ENCODE results near the gene SLC19A1. TPM values are rescaled to one million over a fixed set of nuclear protein-coding genes. Genes with fewer than 3 reads are reported as not detected.

Gene SLC19A1
- total RNA-seq, 2 experiments from 2014 or later = 53.2 to 60.2 TPM

- Mint-ChIP-seq H3K4me1 (peaks cover 11% of the 10 kb centered on the region), H3K27me3 (no peaks in the 10 kb centered on the region), H3K4me3 (no peak overlapping the region), H3K27ac (no peak overlapping the region), H3K9me3 (ENCODE audit: low read depth) (no peaks in the 10 kb centered on the region), H3K36me3 (no peaks in the 10 kb centered on the region)
- DNase-seq (peak; percentile 40), ATAC-seq (no peak)
- CTCF ChIA-PET = no interaction called here
Measured at GRCh38 chr21:45542667-45543370, 579 bp upstream of the SLC19A1 start.

GRCh38 chr21:45541221-45542039 is 810 bp downstream of the SLC19A1 start:
- Mint-ChIP-seq H3K4me3 (peak overlapping the region; percentile 69), H3K9me3 (ENCODE audit: low read depth) (no peaks in the 10 kb centered on the region), H3K27ac (peak overlapping the region; percentile 77), H3K36me3 (peaks cover 3% of the 10 kb centered on the region), H3K4me1 (peaks cover 11% of the 10 kb centered on the region), H3K27me3 (no peaks in the 10 kb centered on the region)
- peak; percentile 90 for DNase-seq
- ATAC-seq = peak; percentile 85
- CTCF ChIA-PET = interaction anchor here (0.6 to 1.5 kb wide), 2 partner anchors 58 to 432 kb away, joined by 4 read pairs; no protein-coding TSS in a partner anchor

GRCh38 chr21:45540601-45540970 is 1.7 kb downstream of the SLC19A1 start:
- Mint-ChIP-seq H3K27me3 (no peaks in the 10 kb centered on the region), H3K9me3 (ENCODE audit: low read depth) (no peaks in the 10 kb centered on the region), H3K4me1 (peaks cover 14% of the 10 kb centered on the region), H3K27ac (peak overlapping the region; percentile 77), H3K36me3 (peaks cover 5% of the 10 kb centered on the region), H3K4me3 (peak overlapping the region; percentile 69)
- CTCF ChIA-PET = interaction anchor here (1.5 kb wide), 1 partner anchor 58 kb away, joined by 4 read pairs; no protein-coding TSS in a partner anchor
- ATAC-seq (no peak), DNase-seq (peak; percentile 37)

- peaks cover 19% of the 10 kb centered on the region for H3K4me1 Mint-ChIP-seq
- peak; percentile 34 for DNase-seq
- no peak for ATAC-seq
- no peaks in the 10 kb centered on the region for H3K9me3 Mint-ChIP-seq (ENCODE audit: low read depth)
- peaks cover 5% of the 10 kb centered on the region for H3K36me3 Mint-ChIP-seq
- CTCF ChIA-PET = interaction anchor here (1.5 kb wide), 1 partner anchor 57 kb away, joined by 4 read pairs; no protein-coding TSS in a partner anchor
- no peaks in the 10 kb centered on the region for H3K27me3 Mint-ChIP-seq
- H3K4me3 Mint-ChIP-seq = peak overlapping the region; percentile 69
- peak overlapping the region; percentile 77 for H3K27ac Mint-ChIP-seq
Measured at GRCh38 chr21:45539796-45540600, 2.2 kb downstream of the SLC19A1 start.

GRCh38 chr21:45539046-45539795 is 3.0 kb downstream of the SLC19A1 start:
- H3K4me1 Mint-ChIP-seq = peaks cover 19% of the 10 kb centered on the region
- peak overlapping the region; percentile 11 for H3K27ac Mint-ChIP-seq
- CTCF ChIA-PET = no interaction called here
- DNase-seq = no peak
- ATAC-seq = no peak
- H3K4me3 Mint-ChIP-seq = no peak overlapping the region
- peaks cover 5% of the 10 kb centered on the region for H3K36me3 Mint-ChIP-seq
- H3K9me3 Mint-ChIP-seq (ENCODE audit: low read depth) = no peaks in the 10 kb centered on the region
- H3K27me3 Mint-ChIP-seq = no peaks in the 10 kb centered on the region

- DNase-seq (no peak), ATAC-seq (no peak)
- no peak overlapping the region for H3K27ac Mint-ChIP-seq
Measured at GRCh38 chr21:45538381-45539045, 3.7 kb downstream of the SLC19A1 start.

GRCh38 chr21:45537746-45538291 is 4.4 kb downstream of the SLC19A1 start:
- no peak for ATAC-seq
- H3K27ac Mint-ChIP-seq = no peak overlapping the region
- H3K4me3 Mint-ChIP-seq = no peak overlapping the region
- no peaks in the 10 kb centered on the region for H3K9me3 Mint-ChIP-seq (ENCODE audit: low read depth)
- no peaks in the 10 kb centered on the region for H3K27me3 Mint-ChIP-seq
- peaks cover 23% of the 10 kb centered on the region for H3K4me1 Mint-ChIP-seq
- CTCF ChIA-PET = no interaction called here
- H3K36me3 Mint-ChIP-seq = peaks cover 5% of the 10 kb centered on the region
- DNase-seq = no peak

More at GRCh38 chr21:45538381-45539045, 3.7 kb downstream of the SLC19A1 start:
- H3K27me3 Mint-ChIP-seq = no peaks in the 10 kb centered on the region
- H3K9me3 Mint-ChIP-seq (ENCODE audit: low read depth) = no peaks in the 10 kb centered on the region
- peaks cover 5% of the 10 kb centered on the region for H3K36me3 Mint-ChIP-seq
- H3K4me3 Mint-ChIP-seq = no peak overlapping the region
- CTCF ChIA-PET = no interaction called here
- H3K4me1 Mint-ChIP-seq = peaks cover 19% of the 10 kb centered on the region

DNA sequence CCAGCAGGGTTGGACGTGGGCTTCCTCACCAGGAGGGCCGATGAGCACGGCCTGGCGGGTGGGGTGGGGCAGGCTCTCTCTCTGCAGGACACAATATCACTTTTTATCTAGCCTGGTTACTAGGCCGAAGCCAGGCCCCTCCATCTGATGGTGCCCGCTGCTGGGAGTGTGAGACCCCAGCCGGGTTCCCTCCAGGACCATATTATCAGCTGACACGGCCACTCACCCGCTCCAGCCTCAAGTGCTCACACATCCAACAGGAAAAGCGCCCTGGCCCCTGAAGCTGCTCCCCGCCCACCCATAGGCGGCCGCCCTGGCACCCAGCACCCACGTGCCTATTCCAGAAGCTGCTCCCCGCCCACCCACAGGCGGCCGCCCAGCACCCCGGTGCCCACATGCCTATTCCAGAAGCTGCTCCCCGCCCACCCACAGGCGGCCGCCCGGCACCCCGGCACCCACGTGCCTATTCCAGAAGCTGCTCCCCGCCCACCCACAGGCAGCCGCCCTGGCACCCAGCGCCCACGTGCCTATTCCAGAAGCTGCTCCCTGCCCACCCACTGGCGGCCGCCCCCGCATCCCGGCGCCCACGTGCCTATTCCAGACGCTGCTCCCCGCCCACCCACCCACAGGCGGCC is 5.0 kb downstream of the SLC19A1 start:
- H3K27me3 Mint-ChIP-seq = no peaks in the 10 kb centered on the region
- DNase-seq (no peak), ATAC-seq (no peak)
- no peak overlapping the region for H3K4me3 Mint-ChIP-seq
- CTCF ChIA-PET = no interaction called here
- no peak overlapping the region for H3K27ac Mint-ChIP-seq
- peaks cover 27% of the 10 kb centered on the region for H3K4me1 Mint-ChIP-seq
- peaks cover 8% of the 10 kb centered on the region for H3K36me3 Mint-ChIP-seq
- H3K9me3 Mint-ChIP-seq (ENCODE audit: low read depth) = no peaks in the 10 kb centered on the region

DNA sequence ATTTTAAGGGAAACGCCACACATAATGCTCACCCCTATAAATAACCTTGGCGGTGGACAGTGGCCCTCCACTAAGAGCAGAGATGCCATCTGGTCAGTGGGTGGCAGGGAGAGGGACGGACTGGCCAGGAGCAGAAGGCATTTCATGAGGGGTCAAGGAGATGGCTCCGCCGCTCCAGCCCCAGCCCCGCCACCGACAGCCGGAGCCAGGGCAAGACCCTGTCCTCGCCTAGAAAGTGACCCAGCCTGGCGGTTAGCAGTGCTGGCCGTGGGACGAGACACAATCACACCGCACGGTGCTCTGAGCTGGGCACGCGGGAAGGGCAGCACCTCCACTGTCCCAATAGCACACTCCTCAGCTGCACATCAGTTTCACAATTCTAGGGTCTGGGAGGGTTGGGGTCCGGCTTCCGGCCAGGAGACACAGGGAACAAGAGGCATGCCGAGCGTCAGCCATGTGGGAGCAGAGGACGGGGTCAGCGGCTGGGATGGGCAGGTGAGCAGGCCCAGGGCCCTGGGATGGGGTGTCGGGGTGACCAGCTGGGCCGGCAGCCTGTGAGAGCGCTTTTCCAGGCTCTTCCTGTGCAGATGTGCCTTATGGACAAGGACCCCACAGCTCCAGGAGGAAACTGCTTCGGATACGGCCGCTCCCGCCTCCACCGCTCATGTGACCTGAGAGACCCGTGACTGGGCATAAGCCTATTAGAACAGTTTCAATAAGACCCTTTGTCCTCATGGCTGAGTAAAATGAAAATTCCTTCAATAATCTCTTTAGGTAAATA is 5.7 kb downstream of the SLC19A1 start:
- no peaks in the 10 kb centered on the region for H3K9me3 Mint-ChIP-seq (ENCODE audit: low read depth)
- CTCF ChIA-PET = no interaction called here
- H3K27me3 Mint-ChIP-seq = no peaks in the 10 kb centered on the region
- no peak overlapping the region for H3K27ac Mint-ChIP-seq
- DNase-seq (no peak), ATAC-seq (no peak)
- H3K4me1 Mint-ChIP-seq = peaks cover 27% of the 10 kb centered on the region
- H3K4me3 Mint-ChIP-seq = no peak overlapping the region
- H3K36me3 Mint-ChIP-seq = peaks cover 15% of the 10 kb centered on the region

DNA sequence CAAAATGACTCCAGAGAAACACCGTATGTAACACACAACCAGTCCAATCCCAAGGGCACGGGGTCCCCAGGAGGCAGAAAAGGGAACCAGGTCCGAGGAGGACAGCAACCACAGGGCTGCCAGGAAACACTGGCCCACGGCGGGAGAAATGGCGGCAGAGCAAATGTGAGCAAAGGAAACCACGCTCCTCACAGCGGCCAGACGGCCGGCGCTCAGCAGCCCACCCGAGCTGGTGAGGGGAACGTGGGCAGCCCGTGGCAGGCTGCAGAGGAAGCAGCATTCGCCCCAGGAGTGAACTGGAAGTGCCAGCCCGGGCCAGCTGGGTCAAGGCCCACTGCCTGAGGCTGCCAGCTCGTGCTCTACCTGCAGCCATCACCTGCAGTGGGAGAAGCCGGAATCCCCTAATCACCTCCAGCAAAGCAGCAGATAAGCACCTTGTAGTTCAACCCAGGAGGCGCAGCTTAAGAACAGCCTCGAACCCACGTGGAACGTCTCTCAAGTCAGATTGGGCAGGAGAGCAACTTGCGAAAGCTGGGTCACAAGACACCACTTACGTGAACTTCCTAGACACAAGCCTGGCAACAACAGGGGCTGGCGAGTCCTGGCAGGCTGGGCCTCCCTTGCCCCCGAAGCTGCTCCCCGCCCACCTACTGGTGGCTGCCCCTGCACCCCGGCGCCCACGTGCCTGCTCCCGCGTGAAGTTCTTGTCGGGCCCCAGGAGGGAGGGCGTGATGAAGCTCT is 6.7 kb downstream of the SLC19A1 start:
- no peak overlapping the region for H3K4me3 Mint-ChIP-seq
- H3K9me3 Mint-ChIP-seq (ENCODE audit: low read depth) = no peaks in the 10 kb centered on the region
- DNase-seq = no peak
- peaks cover 15% of the 10 kb centered on the region for H3K36me3 Mint-ChIP-seq
- CTCF ChIA-PET = no interaction called here
- peaks cover 21% of the 10 kb centered on the region for H3K4me1 Mint-ChIP-seq
- no peaks in the 10 kb centered on the region for H3K27me3 Mint-ChIP-seq
- no peak overlapping the region for H3K27ac Mint-ChIP-seq
- no peak for ATAC-seq
